Ovary (tissue), 9 donors: ENCODE measurements around the gene SLC9B1. TPM values are rescaled to one million over a fixed set of nuclear protein-coding genes. Genes with fewer than 3 reads are reported as not detected.
"Not testable (repeated sequence)": the region's sequence is repeated elsewhere in the genome, so short reads cannot be mapped to it uniquely, and the experiment has no call there.

Experiments
- DNase-seq, 5 donors: peaks; one replicate each; pipeline ENCODE4 v3.0.0-alpha.2; 2019 to 2020
- H3K27ac ChIP-seq, 2 donors: fragments of 200-600 bp; one replicate each; pipeline versions ENCODE4 v1.5.1 to v1.8.0; 2019 to 2022
- H3K27me3 ChIP-seq: fragments of 200-600 bp; one replicate; pipeline ENCODE4 v1.8.0; 2022
- H3K36me3 ChIP-seq: fragments of 200-600 bp; sonication (generic); one replicate; pipeline ENCODE4 v1.5.1; 2019
- H3K4me1 ChIP-seq: one replicate; pipeline ENCODE4 v1.8.1; 2013; ENCODE audit warnings: mild to moderate bottlenecking, moderate library complexity; ENCODE audit not compliant: insufficient read depth
- H3K4me3 ChIP-seq: fragments of 200-600 bp; sonication (generic); one replicate; pipeline ENCODE4 v1.5.1; 2017
- H3K9me3 ChIP-seq, 2 donors: fragments of 200-600 bp in 1 of 2; sonication (generic) in 1 of 2; one replicate each; pipeline versions ENCODE4 v1.5.1 to v1.8.1; 2013 to 2019; ENCODE audit warnings: mild to moderate bottlenecking in 1 of 2, moderate library complexity in 1 of 2
- EP300 ChIP-seq: sonication (generic); formaldehyde crosslinking; IDR thresholded peaks from one replicate; pipeline ENCODE4 v1.6.1; 2017; ENCODE audit warnings: antibody characterized with exemption
- POLR2A ChIP-seq: fragments of 450-650 bp; IDR thresholded peaks from one replicate; pipeline ENCODE4 v1.6.1; 2017; ENCODE audit warnings: antibody characterized with exemption, mild to moderate bottlenecking, moderate library complexity
- WGBS, 3 donors: extraction: QIAGEN DNeasy Blood & Tissue Kit in 1 of 3; methylation state at CpG; one replicate each; pipeline versions ENCODE4 v1.1.5 to v1.1.7; 2013 to 2017; 5-methylcytosine and 5-hydroxymethylcytosine counted together
- intact Hi-C, 4 donors: fragments of 100-400 bp; cut with DNase I; formaldehyde crosslinking; loops; one replicate each; pipeline versions ENCODE4 v1.11.0 to v1.15.1; 2022 to 2023
- polyA plus RNA-seq, 2 donors: library from polyadenylated mRNA; stranded (reverse); fragments of 200-250 nt in 1 of 2; fragments of 350-450 nt in 1 of 2; fragmentation: Illumina TruSeq in 1 of 2; extraction: RNeasy Lipid Tissue Mini Kit (QIAGEN cat#74804) in 1 of 2; gene quantifications; one replicate each; pipeline ENCODE4 v1.2.3, GENCODE V29; 2013 to 2014
- total RNA-seq, 7 donors: library from RNA; depleted of rRNA in 2 of 7; stranded (reverse); fragments of >200 nt in 2 of 7; fragmentation: NEBNext Ultra II Directional in 3 of 7; extraction: Animal tissue kit (Norgen Biotek cat#: 25700) in 3 of 7; gene quantifications; one replicate each; pipeline versions ENCODE4 v1.1.0 to v1.2.4, GENCODE V29; 2016 to 2023
- TF ChIP-seq, protein P1 (sequence below), 3 donors: fragments of 450-650 bp in 2 of 3; fragments of 200-600 bp in 1 of 3; IDR thresholded peaks; one replicate each; pipeline versions ENCODE4 v1.5.1 to v1.8.0; 2016 to 2022; ENCODE audit warnings: antibody characterized with exemption in 3 of 3, mild to moderate bottlenecking in 1 of 3
- donor health status: DM: no; HTN: no; CAD: no; lungs with moderate emphysema.
- donor health status: DM: no; HTN: no; CAD: no.
- donor health status: Bipolar disorder and iron deficiency.
- donor health status: DM: yes; HTN: yes; CAD: no.
- donor health status: DM: no; HTN: no; CAD: no.
- donor health status: DM: yes; HTN: yes; CAD: no.

The SLC9B1 gene
- total and polyA plus RNA-seq, 9 donors: 0.83 to 3.8 (median 2.0) TPM

DNA sequence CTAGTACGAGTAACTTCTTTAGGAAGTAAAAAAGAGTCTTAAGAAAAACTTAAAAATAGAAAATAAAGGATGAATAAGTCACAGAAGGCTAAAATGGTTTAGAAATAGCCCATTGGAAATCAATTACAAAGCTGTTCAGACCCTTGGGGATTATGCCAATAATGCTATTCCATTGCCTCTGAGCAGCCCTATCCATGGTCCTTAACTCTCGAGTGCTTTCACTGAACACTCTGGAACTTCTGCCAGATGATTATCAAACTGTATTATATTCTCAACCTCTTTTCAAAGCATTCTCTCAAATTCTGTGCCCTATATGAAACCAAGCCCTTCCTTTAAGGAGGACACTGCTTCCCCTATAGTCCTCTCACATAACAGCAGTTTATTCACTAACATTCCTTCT, 17.0 kb downstream of the SLC9B1 start:
- intact Hi-C loops: loop anchor here in 1 of 4 donors (10.0 kb wide), 1 partner anchor 378 kb away; no protein-coding TSS in a partner anchor
- Histone ChIP-seq H3K4me1 (no peaks in the 10 kb centered on the region), H3K9me3 (no peaks in the 10 kb centered on the region), H3K27me3 (no peaks in the 10 kb centered on the region), H3K27ac (no peak overlapping the region), H3K4me3 (no peak overlapping the region), H3K36me3 (no peaks in the 10 kb centered on the region)
- DNase-seq: no peak
- 51 to 60% (median 54%) methylated on average over 2 of the region's 2 CpGs for WGBS, 3 donors
- TF ChIP-seq POLR2A (no peak), EP300 (no peak)
- TF ChIP-seq, protein P1, sequence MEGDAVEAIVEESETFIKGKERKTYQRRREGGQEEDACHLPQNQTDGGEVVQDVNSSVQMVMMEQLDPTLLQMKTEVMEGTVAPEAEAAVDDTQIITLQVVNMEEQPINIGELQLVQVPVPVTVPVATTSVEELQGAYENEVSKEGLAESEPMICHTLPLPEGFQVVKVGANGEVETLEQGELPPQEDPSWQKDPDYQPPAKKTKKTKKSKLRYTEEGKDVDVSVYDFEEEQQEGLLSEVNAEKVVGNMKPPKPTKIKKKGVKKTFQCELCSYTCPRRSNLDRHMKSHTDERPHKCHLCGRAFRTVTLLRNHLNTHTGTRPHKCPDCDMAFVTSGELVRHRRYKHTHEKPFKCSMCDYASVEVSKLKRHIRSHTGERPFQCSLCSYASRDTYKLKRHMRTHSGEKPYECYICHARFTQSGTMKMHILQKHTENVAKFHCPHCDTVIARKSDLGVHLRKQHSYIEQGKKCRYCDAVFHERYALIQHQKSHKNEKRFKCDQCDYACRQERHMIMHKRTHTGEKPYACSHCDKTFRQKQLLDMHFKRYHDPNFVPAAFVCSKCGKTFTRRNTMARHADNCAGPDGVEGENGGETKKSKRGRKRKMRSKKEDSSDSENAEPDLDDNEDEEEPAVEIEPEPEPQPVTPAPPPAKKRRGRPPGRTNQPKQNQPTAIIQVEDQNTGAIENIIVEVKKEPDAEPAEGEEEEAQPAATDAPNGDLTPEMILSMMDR (IDR thresholded peaks at IDR 0.05): no peak

DNA sequence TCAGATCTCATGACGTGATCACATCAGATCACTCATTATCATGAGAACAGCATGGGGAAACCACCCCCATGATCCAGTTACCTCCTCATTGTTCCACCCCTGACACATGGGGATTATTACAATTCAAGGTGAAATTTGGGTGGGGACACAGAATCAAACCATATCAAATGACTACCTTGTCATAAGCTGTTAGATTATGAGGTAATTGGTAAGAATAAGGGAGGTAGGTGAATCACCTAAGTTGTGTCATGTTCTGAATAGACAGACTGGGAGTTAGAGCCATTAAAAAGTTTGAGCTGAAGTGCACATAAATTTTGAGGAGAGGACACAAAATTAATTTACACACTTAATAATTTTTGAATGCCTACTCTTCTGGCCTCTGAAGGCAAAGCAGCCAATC, 24.7 kb downstream of the SLC9B1 start:
- no peak for TF ChIP-seq EP300
- TF ChIP-seq, protein P1 (IDR thresholded peaks at IDR 0.05): no peak
- TF ChIP-seq POLR2A: no peak
- DNase-seq: no peak
- 93 to 100% (median 100%) methylated on average over 1 of the region's 1 CpG for WGBS, 3 donors
- no peaks in the 10 kb centered on the region for H3K36me3 ChIP-seq
- H3K4me3 ChIP-seq: no peak overlapping the region
- H3K27ac ChIP-seq: no peak overlapping the region
- H3K9me3 ChIP-seq: peaks cover 0 to 3% of the 10 kb centered on the region in 2 donors
- H3K4me1 ChIP-seq: no peaks in the 10 kb centered on the region
- no peaks in the 10 kb centered on the region for H3K27me3 ChIP-seq
- intact Hi-C loops: no loop called here

DNA sequence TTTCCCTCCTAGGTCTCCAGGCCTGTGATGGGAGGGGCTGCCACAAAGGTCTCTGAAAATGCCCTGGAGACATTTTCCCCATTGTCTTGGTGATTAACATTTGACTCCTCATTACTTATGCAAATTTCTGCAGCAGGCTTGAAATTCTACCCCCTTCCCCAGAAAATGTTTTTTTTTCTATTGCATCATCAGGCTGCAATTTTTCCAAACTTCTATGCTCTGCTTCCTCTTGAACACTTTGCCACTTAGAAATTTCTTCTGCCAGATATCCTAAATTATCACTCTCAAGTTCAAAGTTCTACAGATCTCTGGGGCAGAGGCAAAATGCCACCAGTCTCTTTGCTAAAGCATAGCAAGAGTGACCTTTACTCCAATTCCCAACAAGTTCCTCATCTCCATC, 25.5 kb downstream of the SLC9B1 start:
- intact Hi-C loops, H3K4me1 ChIP-seq: not testable (repeated sequence)

DNA sequence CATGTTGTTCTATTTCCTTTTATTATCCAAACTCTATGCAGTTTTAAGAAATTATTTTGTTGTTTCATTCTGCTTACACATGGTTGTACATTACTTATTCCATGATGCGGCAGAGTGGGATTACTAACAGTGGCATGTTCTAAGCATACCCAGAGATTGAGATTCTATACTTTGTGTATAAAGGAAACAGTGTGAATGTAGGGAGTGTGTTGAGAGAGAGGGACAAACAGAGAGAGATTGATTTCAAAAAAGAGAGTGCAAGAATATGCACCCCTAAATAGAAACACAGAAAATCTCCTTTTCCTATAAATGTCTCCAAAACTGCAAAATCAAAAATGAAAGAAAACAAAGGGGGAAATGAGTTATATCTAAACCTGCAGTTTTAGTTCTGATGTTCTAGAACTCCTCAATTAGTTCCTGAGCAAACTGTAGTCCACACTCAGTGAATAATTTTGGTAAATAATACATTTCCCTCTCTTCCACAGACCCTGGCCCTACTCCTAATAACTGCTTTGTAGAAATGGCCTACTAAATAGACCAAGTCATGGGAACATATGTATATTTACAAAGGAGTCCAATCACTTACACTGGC, 31.0 kb downstream of the SLC9B1 start:
- intact Hi-C loops: no loop called here
- Histone ChIP-seq H3K4me3 (no peak overlapping the region), H3K4me1 (no peaks in the 10 kb centered on the region), H3K9me3 (peaks cover 0 to under 1% of the 10 kb centered on the region in 2 donors), H3K27me3 (no peaks in the 10 kb centered on the region), H3K27ac (no peak overlapping the region), H3K36me3 (no peaks in the 10 kb centered on the region)
- TF ChIP-seq, protein P1 (IDR thresholded peaks at IDR 0.05): no peak
- TF ChIP-seq POLR2A (no peak), EP300 (no peak)
- WGBS, 3 donors: 95 to 98% (median 98%) methylated on average over 1 of the region's 1 CpG
- no peak for DNase-seq

More for the DNA sequence above, 25.5 kb downstream of the SLC9B1 start:
- H3K4me3 ChIP-seq, H3K9me3 ChIP-seq, H3K27me3 ChIP-seq, H3K36me3 ChIP-seq, H3K27ac ChIP-seq, DNase-seq: not testable (repeated sequence)

DNA sequence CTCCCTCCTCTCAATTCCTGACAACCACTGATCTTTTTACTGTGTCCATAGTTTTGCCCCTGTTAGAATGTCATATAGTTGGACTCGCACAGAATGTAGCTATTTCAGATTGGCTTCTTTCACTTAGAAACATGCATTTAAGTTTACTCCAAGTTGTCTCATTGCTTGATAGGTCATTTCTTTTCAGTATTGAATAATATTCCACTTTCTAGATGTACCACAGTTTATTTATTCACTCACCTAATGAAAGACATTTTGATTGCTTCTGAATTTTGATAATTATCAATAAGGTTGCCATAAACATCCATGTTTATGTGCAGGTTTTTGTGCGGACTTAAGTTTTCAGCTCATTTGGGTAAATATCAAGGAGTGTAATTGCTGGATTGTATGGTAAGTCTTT, 38.5 kb downstream of the SLC9B1 start:
- H3K9me3 ChIP-seq: no peaks in the 10 kb centered on the region
- no peaks in the 10 kb centered on the region for H3K27me3 ChIP-seq
- 95 to 97% (median 95%) methylated on average over 2 of the region's 2 CpGs for WGBS, 3 donors
- H3K4me3 ChIP-seq: no peak overlapping the region
- no peak overlapping the region for H3K27ac ChIP-seq
- DNase-seq: no peak
- TF ChIP-seq POLR2A (no peak), EP300 (no peak)
- TF ChIP-seq, protein P1 (IDR thresholded peaks at IDR 0.05): no peak
- intact Hi-C loops: no loop called here
- H3K36me3 ChIP-seq: no peaks in the 10 kb centered on the region
- no peaks in the 10 kb centered on the region for H3K4me1 ChIP-seq

DNA sequence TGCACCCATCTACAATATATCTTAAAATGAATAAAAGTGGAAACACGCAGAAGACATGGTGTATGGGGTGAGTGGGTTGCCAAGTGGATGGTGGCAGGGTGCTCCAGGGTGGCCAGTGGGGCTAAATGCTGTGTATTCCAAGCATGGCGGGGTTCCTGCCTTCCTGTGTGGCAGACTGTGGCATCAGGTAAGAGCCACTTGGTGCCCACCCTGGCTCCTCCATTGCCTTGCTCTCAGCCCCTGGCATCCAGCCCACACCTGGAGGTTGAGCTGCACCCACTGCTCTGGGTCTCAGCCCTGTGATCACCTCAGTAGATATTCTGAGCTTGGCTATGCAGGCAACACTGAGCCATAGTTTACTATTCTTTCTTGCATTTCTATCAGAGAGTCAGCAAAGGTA, 57.7 kb downstream of the SLC9B1 start:
- WGBS, 3 donors: 91 to 100% (median 96%) methylated on average over 2 of the region's 2 CpGs
- H3K4me1 ChIP-seq, intact Hi-C loops, H3K36me3 ChIP-seq, H3K27me3 ChIP-seq, H3K9me3 ChIP-seq, DNase-seq, H3K4me3 ChIP-seq, H3K27ac ChIP-seq: not testable (repeated sequence)
